Ascending aorta (tissue), 2 donors: ENCODE data around the gene CNTNAP3. TPM values are rescaled to one million over a fixed set of nuclear protein-coding genes. Genes with fewer than 3 reads are reported as not detected.
"Not testable (repeated sequence)": the region's sequence is repeated elsewhere in the genome, so short reads cannot be mapped to it uniquely, and the experiment has no call there.

Experiments
- DNase-seq, 2 donors: peaks; one replicate each; pipeline ENCODE4 v3.0.0-alpha.2; 2019; ENCODE audit warnings: low spot score in 2 of 2
- H3K27ac ChIP-seq, 2 donors: fragments of 200-600 bp; sonication (generic); one replicate each; pipeline ENCODE4 v1.5.1; 2016 to 2017; ENCODE audit warnings: mild to moderate bottlenecking in 1 of 2
- H3K27me3 ChIP-seq: fragments of 200-600 bp; sonication (generic); one replicate; pipeline ENCODE4 v1.5.1; 2017
- H3K36me3 ChIP-seq, 2 donors: fragments of 200-600 bp; sonication (generic); one replicate each; pipeline ENCODE4 v1.5.1; 2016
- H3K4me1 ChIP-seq, 2 donors: fragments of 200-600 bp; sonication (generic); one replicate each; pipeline ENCODE4 v1.5.1; 2016 to 2017; ENCODE audit warnings: mild to moderate bottlenecking in 1 of 2
- H3K4me3 ChIP-seq, 2 donors: fragments of 200-600 bp; sonication (generic); one replicate each; pipeline ENCODE4 v1.5.1; 2016 to 2017; ENCODE audit warnings: mild to moderate bottlenecking in 1 of 2
- H3K9me3 ChIP-seq, 2 donors: fragments of 200-600 bp; sonication (generic); one replicate each; pipeline ENCODE4 v1.5.1; 2016
- intact Hi-C: fragments of 100-400 bp; cut with DNase I; formaldehyde crosslinking; loops from one replicate; pipeline ENCODE4 v1.15.1; 2023
- total RNA-seq: library from RNA; depleted of rRNA; stranded (reverse); fragments of >200 nt; gene quantifications from one replicate; pipeline ENCODE4 v1.1.0, GENCODE V29; 2016

The CNTNAP3 gene
- 9.0 TPM for total RNA-seq

DNA sequence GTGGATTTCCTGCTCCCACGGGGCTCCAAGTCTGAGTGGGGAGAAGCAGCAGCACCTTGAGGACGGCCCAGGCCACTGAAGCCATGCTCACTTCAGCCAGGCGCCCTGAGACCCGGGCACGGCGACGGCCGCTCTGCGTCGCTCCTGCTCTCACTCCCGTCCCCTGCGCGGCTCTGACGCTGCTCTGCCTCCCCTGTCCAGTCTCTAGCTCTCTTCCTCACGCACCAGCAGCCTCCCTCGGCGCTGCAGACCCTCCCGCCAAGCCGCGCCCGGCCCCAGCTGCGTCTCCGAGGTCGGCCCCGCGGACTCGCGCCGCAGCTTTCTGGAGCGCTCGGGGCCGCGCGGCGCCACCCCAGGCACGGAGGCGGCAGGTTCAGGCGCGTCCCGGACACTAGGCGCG, at the start of gene CNTNAP3:
Gene CNTNAP3 (minus strand): TSS at position 188 of the 400 bp plus-strand sequence. CDS start 103 bp downstream, at position 85.
- not testable (repeated sequence) for H3K27ac ChIP-seq, H3K9me3 ChIP-seq, H3K4me3 ChIP-seq

GRCh38 chr9:39279995-39280394, 8.0 kb downstream of the CNTNAP3 start:
- DNase-seq, intact Hi-C loops, H3K36me3 ChIP-seq, H3K4me3 ChIP-seq, H3K4me1 ChIP-seq, H3K9me3 ChIP-seq, H3K27me3 ChIP-seq, H3K27ac ChIP-seq: not testable (repeated sequence)

More for the DNA sequence above, at the start of gene CNTNAP3:
- intact Hi-C loops, H3K27me3 ChIP-seq, DNase-seq, H3K36me3 ChIP-seq, H3K4me1 ChIP-seq: not testable (repeated sequence)

DNA sequence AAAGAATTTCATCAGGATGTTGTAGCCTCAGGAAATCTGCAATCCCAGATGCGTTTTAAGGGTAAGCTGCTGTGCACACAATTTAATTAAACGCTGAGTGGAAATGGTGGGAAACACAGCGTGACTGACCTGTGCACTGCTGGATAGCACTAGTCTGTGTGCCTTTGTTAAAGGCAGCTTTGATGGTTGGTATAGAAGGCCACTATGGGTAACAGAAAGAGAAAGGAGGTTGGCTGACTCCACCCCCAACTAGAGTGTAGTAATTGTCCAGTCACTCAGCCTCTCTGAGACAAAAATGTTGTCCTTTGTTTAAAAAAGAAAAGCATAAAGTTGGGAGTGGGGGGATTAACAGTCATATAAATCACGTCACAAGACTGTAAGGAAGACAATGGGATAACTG, 45.5 kb downstream of the CNTNAP3 start:
- H3K4me3 ChIP-seq, H3K27me3 ChIP-seq, H3K36me3 ChIP-seq, H3K9me3 ChIP-seq, H3K4me1 ChIP-seq, H3K27ac ChIP-seq, DNase-seq, intact Hi-C loops: not testable (repeated sequence)

DNA sequence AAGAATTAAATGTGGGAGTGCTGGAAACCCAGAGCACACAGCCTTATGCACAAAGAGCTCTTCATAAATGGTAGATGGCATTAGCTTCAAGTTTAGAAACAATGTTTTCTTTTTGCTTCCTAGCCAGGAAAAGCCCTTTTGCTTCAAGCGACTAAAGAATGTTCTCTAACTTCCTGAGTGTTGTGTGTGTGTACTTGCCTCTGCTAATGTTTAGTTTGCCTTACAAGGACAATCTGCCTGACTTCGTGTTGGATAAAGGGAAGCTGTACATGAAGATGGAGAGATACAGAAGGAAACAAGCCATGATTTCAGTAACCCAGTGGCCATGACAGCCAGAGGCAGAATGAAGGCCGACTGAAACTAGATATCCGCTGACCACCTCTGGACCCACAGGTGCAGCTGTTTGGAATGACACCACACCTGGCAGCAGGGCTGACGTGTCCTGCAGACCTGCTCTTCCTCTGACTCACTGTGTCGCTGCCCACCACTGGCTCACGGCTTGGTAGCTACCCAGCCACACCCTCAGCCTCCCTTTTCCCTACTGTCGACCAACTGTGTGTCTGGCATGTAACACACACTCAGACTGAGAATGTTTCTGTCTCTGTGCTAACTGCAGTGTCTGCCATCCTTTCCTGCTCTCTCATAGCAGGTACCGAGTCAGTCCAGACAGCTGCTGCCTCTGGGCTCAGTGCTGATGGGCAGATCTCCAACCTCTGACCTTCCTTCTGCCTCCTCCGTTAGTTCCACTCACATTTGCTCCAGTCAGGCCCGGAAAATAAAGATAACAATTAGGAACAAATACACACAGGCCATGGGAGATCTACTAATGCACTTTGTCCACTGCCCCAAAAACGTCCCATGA, 55.6 kb downstream of the CNTNAP3 start:
- DNase-seq, intact Hi-C loops, H3K27ac ChIP-seq: not testable (repeated sequence)

DNA sequence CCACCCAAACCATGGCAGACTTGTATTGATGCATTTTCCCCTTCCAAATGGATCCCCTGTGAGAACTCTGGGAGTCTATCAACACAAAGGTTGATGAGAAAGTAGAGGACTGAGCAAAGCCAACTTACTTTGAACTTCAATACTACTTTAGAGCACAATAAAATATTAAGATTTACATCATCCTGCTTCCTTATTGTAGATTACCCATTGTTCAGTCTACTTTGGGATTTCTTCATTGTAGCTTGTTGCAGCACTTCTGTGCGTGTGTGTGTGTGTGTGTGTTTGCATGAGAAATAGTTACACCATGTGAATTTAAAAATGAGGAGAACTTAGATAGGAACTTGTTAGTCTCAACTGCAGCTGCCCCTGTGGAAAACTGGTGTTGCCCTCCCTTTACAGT, 72.0 kb downstream of the CNTNAP3 start:
- H3K4me3 ChIP-seq, H3K27me3 ChIP-seq, H3K36me3 ChIP-seq, H3K4me1 ChIP-seq, DNase-seq, intact Hi-C loops, H3K9me3 ChIP-seq, H3K27ac ChIP-seq: not testable (repeated sequence)

More for the DNA sequence above, 55.6 kb downstream of the CNTNAP3 start:
- not testable (repeated sequence) for H3K36me3 ChIP-seq, H3K9me3 ChIP-seq, H3K4me3 ChIP-seq, H3K27me3 ChIP-seq, H3K4me1 ChIP-seq

DNA sequence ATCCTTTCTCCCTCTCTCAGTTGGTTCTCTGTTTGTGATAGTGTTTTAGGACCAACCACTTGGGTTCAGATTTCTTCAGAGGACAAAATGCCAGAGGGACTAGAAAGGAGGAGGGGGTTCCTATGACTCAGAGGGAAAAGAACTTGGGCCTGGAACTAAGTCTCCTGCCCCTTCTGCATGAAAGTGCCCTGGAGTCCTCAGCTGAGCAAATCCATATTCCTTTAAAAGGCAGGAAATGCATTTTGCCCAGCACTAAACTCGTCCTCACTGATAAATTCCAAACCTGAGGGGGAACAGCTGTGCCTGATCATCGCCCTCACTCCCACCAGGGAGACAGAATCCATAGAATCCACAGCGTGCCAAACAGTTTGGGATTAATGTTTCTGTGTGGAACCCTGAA, 78.2 kb downstream of the CNTNAP3 start:
- H3K36me3 ChIP-seq, H3K9me3 ChIP-seq, H3K4me3 ChIP-seq, intact Hi-C loops, DNase-seq, H3K4me1 ChIP-seq, H3K27ac ChIP-seq, H3K27me3 ChIP-seq: not testable (repeated sequence)

GRCh38 chr9:39206643-39207042, 81.3 kb downstream of the CNTNAP3 start:
- H3K36me3 ChIP-seq, H3K27me3 ChIP-seq, H3K27ac ChIP-seq, DNase-seq, H3K4me3 ChIP-seq, H3K9me3 ChIP-seq, intact Hi-C loops, H3K4me1 ChIP-seq: not testable (repeated sequence)

DNA sequence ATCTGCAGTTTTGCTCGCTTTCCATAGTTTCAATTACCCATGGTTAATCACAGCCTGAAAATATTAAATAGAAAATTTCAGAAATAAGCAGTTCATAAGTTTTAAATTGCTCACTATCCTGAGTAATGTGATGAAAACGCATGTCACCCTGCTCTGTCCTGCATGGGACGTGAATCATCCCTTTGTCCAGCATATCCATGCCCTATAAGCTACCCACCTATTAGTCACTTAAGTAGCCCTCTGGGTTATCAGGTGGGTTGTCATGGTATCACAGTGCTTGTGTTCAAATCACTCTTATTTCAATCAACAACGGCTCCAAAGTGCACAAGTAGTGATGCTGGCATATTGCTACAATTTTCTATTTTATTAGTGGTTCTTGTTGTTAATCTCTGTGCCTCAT, 82.1 kb downstream of the CNTNAP3 start:
- H3K9me3 ChIP-seq, H3K36me3 ChIP-seq, DNase-seq, intact Hi-C loops, H3K4me3 ChIP-seq, H3K4me1 ChIP-seq, H3K27ac ChIP-seq, H3K27me3 ChIP-seq: not testable (repeated sequence)

DNA sequence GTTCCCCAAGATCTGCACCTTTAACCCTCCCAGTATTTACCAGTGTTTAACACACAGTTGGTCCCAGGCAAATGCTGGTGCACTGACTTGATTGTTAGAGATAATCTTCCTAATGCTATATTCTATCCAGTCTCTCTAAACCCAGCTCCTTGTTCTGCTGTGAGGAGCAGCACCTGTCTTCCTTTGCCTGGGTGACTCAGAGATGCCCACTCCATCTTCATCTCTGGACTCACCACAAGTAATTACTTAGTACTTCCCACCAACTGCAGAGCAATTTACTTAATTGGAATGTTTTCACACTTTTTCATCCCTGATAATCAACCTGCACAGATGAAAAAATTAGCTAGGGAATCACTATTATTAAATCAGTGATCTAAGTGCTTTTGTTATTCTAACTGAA, 87.6 kb downstream of the CNTNAP3 start:
- H3K4me1 ChIP-seq, H3K9me3 ChIP-seq, intact Hi-C loops, DNase-seq, H3K27me3 ChIP-seq, H3K27ac ChIP-seq, H3K4me3 ChIP-seq, H3K36me3 ChIP-seq: not testable (repeated sequence)

DNA sequence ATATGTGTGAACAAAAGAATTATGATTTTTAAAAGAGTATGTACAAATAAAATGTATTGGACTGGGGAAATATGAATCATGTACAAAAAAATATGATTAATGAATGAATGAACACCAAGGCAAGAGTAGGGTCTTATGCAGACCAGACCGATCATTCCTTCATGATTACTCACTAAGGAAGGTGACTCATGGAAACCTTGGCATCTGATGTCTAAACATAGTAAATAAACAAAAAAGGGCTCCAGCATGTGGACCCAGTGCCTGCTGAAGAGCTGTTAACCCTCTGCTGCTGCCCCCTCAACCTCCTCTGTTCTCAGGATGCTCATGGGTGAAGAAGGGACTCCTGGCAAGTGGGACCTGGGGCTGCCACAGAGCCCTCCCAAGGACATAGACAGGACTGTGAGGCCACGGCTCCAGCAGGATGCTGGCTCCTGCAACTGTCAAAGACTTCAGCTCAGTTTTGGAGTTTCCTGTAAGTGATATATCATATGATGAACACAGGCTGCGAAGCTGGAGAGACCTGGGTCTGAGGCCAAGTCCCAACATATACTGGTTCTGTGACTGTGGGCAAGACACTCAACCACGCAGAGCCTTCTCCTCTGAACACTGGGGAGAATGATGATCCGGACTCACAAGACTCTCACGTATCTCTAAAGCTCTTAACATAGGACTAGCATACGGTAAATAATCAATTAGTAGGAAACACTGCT, 89.8 kb downstream of the CNTNAP3 start:
- H3K4me3 ChIP-seq, H3K4me1 ChIP-seq, DNase-seq, H3K27me3 ChIP-seq, H3K9me3 ChIP-seq, intact Hi-C loops, H3K27ac ChIP-seq, H3K36me3 ChIP-seq: not testable (repeated sequence)

- H3K36me3 ChIP-seq, H3K9me3 ChIP-seq, H3K27ac ChIP-seq, DNase-seq, H3K27me3 ChIP-seq, H3K4me1 ChIP-seq, intact Hi-C loops, H3K4me3 ChIP-seq: not testable (repeated sequence)
Observed at GRCh38 chr9:39171370-39171769, 116.6 kb downstream of the CNTNAP3 start.

DNA sequence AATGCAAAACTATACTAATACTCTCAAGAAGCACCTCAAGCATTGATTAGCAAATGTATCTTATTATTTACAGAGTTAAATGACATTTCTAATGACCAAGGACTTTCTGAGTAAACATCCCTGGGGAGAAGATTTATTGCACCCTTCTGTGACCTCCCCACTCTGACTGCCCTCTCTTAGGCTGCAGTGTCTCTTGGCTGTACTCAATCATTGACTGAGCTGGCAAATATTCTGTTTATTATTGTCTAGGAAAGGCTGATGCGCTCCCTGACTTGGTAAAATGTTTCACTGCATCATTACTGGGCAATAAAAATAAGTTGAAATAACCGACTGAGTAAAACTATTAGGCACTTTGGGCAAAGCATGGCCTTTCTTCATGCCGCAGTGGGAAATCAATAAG, 130.3 kb downstream of the CNTNAP3 start:
- H3K4me3 ChIP-seq, intact Hi-C loops, H3K27ac ChIP-seq, DNase-seq, H3K9me3 ChIP-seq, H3K4me1 ChIP-seq, H3K36me3 ChIP-seq, H3K27me3 ChIP-seq: not testable (repeated sequence)

DNA sequence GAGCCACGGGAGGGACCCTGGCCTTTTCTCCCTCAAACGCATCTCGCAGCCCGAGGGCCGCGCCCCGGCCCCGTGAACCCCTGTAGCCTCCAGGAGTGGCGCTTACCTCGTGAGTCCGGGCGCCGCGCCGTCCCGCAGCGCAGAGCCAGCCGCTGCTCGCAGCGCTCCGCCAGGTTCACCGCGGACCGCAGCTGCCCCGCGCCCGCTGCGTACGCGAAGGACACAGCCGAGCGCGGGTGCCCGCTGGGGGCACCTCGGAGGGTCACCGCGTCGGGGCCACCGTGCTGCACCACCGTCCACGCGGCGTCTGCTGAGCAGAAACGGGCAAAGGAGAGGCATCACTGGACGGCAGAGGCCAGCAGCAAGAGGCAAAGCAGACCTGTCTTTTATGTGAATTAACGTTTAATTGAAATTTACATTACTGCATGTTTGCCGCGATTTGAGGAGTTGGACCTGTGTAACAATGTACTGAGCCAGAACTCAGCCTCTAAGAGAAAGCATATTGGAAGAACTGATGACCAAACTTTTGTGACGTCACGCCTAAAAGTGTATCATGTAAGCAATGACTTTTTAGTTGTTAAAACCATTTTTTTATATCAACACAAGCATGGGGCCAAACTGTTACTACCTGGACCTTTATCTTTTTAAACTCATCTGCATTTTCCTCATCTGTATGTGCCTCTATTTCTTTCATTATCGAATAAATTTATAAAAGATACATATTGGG, 155.0 kb downstream of the CNTNAP3 start:
- H3K4me3 ChIP-seq, H3K27ac ChIP-seq, DNase-seq, H3K36me3 ChIP-seq, H3K4me1 ChIP-seq, H3K9me3 ChIP-seq, intact Hi-C loops, H3K27me3 ChIP-seq: not testable (repeated sequence)

GRCh38 chr9:39121401-39121800, 166.6 kb downstream of the CNTNAP3 start:
- H3K27ac ChIP-seq, H3K4me3 ChIP-seq, H3K36me3 ChIP-seq, intact Hi-C loops, H3K9me3 ChIP-seq, DNase-seq, H3K27me3 ChIP-seq, H3K4me1 ChIP-seq: not testable (repeated sequence)
